D721Med (cell line): ENCODE data around the gene SETD5.

Experiments
- DNase-seq: peaks from one replicate; pipeline ENCODE4 v3.0.0; 2011; ENCODE audit warnings: low spot score; ENCODE audit not compliant: insufficient read length
- FAIRE-seq: peaks from 2 replicates; lab custom pipeline; 2011; peaks lifted over from hg19 to GRCh38; lab: Jason Lieb, UNC
- TF ChIP-seq, protein P1 (sequence below): IDR thresholded peaks from 2 replicates; pipeline ENCODE4 v1.5.1; 2012; ENCODE audit warnings: mild to moderate bottlenecking, control low read depth; ENCODE audit not compliant: insufficient read depth; ENCODE audit errors: missing control alignments

SETD5 gene, protein sequence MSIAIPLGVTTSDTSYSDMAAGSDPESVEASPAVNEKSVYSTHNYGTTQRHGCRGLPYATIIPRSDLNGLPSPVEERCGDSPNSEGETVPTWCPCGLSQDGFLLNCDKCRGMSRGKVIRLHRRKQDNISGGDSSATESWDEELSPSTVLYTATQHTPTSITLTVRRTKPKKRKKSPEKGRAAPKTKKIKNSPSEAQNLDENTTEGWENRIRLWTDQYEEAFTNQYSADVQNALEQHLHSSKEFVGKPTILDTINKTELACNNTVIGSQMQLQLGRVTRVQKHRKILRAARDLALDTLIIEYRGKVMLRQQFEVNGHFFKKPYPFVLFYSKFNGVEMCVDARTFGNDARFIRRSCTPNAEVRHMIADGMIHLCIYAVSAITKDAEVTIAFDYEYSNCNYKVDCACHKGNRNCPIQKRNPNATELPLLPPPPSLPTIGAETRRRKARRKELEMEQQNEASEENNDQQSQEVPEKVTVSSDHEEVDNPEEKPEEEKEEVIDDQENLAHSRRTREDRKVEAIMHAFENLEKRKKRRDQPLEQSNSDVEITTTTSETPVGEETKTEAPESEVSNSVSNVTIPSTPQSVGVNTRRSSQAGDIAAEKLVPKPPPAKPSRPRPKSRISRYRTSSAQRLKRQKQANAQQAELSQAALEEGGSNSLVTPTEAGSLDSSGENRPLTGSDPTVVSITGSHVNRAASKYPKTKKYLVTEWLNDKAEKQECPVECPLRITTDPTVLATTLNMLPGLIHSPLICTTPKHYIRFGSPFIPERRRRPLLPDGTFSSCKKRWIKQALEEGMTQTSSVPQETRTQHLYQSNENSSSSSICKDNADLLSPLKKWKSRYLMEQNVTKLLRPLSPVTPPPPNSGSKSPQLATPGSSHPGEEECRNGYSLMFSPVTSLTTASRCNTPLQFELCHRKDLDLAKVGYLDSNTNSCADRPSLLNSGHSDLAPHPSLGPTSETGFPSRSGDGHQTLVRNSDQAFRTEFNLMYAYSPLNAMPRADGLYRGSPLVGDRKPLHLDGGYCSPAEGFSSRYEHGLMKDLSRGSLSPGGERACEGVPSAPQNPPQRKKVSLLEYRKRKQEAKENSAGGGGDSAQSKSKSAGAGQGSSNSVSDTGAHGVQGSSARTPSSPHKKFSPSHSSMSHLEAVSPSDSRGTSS (N-terminal part only)

DNA sequence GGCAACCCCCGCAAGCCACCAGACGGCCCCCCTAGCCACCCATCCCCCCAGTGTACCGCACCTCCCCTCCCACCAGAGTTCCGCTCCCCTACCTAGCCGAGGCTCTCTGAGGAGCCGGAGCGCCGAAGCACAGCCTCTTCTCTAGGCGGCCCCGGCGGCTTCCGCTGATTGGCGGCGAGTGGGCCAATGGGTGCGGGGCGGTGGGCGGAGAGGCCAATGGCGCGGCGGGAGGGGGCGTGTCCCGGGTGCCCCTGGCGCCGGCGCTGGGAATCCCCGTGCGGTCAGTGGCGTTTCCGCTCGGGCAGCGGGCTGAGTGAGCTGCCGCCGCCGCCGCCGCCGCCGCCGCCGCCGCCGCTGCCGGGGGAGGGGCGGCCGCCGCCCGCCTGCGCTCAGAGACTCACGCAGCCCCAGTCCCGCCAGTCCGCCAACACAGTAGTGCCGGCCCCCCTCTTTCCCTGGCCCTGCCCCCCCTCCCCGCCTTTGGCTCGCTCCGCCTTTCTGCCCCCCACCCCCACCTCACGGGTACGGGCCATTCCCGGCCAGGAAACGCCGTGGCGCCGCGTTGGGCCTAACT is at the start of gene SETD5:
Gene SETD5, plus strand, starts transcription at position 284 of the 574 bp plus-strand sequence. CDS start 31,324 bp downstream, outside the sequence.
- peak; percentile 60 for DNase-seq
- no peak for FAIRE-seq

DNA sequence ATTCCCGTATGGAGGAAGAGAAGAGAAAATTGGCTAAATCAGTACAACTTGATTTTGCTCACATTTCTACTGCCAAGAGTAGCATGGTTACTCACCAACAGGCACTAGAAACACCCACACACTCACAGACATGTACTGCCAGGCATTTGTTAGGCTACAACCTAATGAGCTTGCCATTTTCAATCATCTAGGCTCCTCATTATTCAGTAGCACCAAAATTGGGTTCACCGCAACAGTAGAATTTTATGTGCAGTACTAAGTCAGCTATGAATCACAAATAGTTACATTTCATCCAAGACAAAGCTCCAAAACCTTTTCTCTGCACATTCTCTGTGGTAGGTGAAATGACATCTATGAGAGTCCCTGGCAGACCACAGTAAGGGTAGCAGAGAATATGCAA is 49.5 kb upstream of the SETD5 start:
- DNase-seq (no peak), FAIRE-seq (no peak)
- TF ChIP-seq, protein P1, sequence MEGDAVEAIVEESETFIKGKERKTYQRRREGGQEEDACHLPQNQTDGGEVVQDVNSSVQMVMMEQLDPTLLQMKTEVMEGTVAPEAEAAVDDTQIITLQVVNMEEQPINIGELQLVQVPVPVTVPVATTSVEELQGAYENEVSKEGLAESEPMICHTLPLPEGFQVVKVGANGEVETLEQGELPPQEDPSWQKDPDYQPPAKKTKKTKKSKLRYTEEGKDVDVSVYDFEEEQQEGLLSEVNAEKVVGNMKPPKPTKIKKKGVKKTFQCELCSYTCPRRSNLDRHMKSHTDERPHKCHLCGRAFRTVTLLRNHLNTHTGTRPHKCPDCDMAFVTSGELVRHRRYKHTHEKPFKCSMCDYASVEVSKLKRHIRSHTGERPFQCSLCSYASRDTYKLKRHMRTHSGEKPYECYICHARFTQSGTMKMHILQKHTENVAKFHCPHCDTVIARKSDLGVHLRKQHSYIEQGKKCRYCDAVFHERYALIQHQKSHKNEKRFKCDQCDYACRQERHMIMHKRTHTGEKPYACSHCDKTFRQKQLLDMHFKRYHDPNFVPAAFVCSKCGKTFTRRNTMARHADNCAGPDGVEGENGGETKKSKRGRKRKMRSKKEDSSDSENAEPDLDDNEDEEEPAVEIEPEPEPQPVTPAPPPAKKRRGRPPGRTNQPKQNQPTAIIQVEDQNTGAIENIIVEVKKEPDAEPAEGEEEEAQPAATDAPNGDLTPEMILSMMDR, result no peak

More for the DNA sequence above, at the start of gene SETD5:
- TF ChIP-seq, protein P1, result no peak

DNA sequence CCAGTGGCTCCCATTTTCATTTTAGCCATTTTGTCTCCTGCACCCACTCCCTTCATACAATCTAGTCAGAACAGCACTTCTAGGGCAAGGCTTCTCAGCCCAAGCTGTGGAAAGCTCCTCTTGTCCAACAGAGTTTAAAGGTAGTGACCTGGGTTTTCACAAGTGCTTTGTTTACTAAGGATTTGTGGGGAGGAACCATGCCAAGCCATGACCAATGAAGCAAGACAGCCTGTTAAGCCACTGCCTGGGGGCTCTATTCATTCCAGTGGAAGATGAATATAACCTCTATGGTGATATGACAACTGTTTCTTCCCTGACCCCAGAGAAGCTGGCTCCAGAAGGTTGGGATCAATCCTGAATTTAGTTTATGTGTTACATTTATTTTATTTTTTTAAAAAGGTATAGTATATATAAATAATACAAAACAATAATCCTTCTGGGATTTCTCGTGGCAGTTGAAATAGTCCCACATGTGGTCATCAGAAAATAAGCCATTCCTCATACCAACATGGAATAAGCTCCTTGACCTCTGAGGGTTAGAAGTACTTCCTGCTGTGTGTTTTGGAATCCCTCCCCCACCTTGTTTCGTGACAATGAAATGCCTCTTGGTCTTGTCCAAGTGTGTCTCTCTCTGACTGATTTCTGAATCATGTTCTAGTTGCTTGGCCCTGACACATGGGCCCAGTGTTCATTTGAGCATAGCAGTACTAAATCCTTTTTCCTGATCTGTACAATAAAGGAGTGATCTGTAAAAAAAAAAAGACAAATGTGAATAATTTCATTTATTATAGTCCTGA is 47.9 kb upstream of the SETD5 start:
- no peak for DNase-seq
- TF ChIP-seq, protein P1, result no peak
- FAIRE-seq, result no peak

DNA sequence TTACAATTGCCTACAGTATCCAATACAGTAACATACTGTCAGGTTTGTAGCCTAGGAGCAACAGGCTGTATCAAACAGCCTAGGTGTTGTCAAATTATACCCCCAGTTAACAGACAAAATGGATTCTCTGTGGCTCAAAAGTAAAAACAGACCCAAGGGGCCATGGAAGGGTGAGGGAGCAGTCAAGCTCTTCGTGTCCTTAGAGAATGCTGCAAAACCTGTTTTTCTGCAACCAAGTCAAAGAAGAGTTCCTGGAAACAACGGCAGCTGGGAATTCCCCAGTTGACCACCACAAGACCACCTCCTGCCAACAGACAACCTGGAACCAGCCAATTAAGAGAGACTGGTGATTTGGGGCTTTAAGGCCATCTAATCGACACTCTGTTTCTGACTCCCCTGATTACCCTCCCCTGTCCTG is 45.7 kb upstream of the SETD5 start:
- no peak for DNase-seq
- FAIRE-seq, result no peak
- TF ChIP-seq, protein P1, result no peak

DNA sequence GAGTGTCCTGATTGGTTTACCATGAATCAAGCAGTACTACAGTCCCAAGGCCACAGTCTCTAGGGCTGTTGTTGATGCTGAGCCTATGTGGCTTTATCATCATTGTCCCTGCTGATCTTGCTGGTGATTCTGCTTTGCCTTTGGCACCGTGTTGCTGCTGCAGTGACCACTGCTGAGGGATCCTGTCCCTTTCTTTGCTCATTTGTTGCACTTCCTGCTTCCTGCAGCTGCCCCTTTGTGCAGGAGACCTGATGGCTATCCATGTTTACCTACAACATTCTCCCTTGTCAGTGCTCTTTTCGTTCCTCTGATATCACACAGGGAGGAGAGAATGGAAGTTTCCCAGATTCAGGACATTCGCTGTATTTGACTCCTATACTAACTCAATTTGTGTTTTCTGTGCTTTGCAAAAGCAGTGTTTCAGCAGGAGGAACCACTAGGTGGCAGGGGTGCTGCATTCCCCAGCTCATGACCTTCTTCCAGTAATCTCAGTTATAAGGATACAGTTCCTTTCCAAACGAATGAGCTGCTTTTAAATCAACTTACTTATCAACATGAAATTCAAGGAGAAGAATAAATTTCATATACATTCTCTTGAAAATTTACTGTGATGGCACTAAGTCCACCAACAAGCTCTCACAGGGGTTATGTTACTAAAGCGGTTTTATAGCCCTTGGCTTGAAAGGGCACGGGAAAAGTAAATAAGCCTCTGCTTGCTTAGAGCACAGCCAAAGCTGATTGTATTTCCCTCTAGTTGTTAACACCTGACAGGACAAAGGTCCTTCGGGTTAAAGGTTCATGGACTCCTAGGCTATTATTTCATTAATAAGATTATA is 44.3 kb upstream of the SETD5 start:
- DNase-seq, result peak; percentile 38
- no peak for FAIRE-seq

More for the DNA sequence above, 44.3 kb upstream of the SETD5 start:
- TF ChIP-seq, protein P1, result peak; percentile 97
